HG02885 (cell line): ENCODE data around the gene DDIAS.
"Not testable (repeated sequence)": the region's sequence is repeated elsewhere in the genome, so short reads cannot be mapped to it uniquely, and the experiment has no call there.

ENCODE experiments used
- ATAC-seq: cut with Tn5 transposase; IDR thresholded peaks from one replicate; pipeline ENCODE4 v1.9.1; 2021; ENCODE audit warnings: mild to moderate bottlenecking; ENCODE audit not compliant: unreplicated experiment, poor library complexity

DDIAS gene, protein sequence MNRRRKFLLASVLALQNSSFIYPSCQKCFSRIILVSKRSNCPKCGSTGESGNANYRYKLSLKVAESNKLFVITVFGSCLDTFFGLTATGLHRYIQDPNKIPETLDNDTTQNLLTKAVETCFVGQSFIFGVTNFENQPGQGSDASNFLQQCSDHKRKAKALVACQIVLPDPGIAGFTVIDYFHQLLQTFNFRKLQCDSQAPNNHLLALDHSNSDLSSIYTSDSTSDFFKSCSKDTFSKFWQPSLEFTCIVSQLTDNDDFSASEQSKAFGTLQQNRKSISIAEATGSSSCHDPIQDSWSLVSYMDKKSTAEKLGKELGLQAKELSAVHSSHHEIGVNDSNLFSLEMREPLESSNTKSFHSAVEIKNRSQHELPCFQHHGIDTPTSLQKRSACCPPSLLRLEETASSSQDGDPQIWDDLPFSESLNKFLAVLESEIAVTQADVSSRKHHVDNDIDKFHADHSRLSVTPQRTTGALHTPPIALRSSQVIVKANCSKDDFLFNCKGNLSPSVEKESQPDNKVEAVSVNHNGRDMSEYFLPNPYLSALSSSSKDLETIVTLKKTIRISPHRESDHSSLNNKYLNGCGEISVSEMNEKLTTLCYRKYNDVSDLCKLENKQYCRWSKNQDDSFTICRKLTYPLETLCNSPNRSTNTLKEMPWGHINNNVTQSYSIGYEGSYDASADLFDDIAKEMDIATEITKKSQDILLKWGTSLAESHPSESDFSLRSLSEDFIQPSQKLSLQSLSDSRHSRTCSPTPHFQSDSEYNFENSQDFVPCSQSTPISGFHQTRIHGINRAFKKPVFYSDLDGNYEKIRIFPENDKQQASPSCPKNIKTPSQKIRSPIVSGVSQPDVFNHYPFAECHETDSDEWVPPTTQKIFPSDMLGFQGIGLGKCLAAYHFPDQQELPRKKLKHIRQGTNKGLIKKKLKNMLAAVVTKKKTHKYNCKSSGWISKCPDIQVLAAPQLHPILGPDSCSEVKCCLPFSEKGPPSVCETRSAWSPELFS

GRCh38 chr11:82901165-82901921, at the start of gene DDIAS:
TSS of gene DDIAS (plus strand) at chr11:82901736. CDS start at chr11:82914739, 13,003 bp downstream.
- ATAC-seq = peak; percentile 69

DNA sequence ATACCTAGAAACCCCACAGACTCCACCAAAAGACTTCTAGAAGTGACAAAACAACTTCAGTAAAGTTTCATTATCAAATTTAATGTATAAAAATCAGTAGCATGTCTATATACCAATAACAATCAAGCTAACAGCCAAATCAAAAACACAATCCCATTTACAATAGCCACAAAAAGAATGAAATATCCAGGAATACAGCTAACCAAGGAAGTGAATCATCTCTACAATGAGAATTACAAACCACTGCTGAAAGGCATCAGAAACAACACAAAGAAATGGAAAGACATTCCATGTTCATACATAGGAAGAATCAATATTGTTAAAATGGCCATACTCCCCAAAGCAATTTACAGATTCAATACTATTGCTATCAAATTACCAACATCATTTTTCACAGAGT, 47.3 kb upstream of the DDIAS start:
- ATAC-seq = no peak

DNA sequence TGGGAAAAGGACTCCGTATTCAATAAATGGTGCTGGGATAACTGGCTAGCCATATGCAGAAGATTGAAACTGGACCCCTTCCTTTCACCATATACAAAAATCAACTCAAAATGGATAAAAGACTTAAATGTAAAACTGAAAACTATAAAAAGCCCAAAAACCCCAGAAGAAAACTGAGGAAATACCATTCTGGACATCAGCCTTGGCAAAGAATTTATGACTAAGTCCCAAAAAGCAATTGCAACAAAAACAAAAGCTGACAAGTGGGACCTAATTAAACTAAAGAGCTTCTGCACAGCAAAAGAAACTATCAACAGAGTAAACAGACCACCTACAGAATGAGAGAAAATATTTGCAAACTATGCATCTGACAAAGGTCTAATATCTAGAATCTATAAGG, 46.6 kb upstream of the DDIAS start:
- not testable (repeated sequence) for ATAC-seq

- no peak for ATAC-seq
Measured at GRCh38 chr11:82855616-82856015, 45.9 kb upstream of the DDIAS start.

DNA sequence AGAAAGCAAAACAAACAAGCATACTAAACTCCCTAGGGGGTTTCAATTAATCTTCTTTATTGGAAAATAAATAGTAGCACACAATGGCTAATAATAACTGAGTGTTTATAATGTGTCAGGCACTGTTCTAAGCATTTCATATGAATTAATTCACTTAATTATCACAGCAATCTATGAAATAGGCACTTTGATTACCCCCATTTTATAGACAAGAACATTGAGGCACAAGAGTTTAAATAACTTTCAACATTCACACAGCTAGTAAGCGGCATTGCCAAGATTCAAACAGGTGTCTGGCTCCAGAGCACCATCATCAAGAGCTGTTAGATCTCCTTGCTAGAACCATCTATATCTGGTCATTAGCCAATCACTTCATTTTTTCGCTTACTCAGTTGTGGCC, 44.4 kb upstream of the DDIAS start:
- ATAC-seq = no peak

DNA sequence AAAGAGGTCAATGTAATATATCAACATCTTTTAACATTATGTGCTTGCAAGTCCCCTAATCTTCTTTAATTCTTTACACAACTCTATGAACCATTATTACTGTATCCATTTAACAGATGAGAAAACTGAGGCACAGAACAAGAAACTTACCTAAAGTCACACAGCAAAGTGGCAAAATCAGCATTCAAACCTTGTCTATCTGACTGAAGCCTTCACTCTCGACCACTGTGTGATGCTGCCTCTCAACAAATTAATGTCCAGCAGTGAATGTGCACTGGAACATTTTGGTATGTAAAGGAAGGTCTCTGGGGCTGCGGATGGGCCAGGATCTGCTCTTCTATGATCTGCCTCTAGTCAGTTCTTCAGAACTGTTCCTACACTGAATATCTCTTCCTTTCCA, 43.4 kb upstream of the DDIAS start:
- ATAC-seq = no peak

DNA sequence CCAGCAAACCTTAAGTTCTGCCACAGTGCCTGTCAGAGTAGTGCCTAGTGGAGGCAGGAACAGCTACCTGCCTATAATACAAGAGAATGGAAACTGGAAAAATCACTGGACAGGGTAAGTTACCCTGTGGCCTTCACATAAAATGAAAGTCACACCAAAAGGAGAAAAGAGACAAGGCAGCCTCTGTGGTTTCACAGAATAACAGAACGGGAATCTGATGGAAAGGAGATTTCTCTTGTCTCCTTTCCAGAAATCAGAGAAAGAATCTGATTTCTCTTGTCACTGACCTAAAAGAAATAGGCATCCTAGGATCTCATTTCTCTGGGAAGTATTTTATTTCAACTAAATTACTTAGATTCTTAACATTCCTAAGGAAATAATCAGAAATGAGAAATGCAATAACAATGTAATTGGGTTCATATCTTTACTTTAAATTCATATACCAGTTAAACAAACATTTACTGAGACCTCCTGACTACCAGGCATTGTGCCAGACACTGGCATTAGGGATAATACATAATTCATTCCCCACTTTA, 42.9 kb upstream of the DDIAS start:
- ATAC-seq = no peak

DNA sequence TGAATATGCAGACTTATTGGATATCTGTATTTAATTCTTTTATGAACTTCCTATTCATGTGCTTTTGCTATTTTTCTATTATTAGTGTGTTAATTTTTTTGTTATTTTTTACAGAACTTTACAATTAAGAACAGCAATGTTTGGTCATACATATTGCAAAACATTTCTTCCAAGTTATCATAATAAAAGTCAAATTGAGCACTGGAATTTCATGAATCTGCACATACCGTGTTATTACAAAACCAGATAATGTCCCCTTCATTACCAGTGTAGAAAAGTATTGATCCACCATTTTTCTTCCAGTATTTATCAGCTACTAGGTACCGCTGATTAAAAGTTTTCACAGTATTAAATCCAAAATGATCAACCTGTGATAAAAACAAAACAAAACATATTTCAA, 41.8 kb upstream of the DDIAS start:
- ATAC-seq = no peak

GRCh38 chr11:82862379-82862778, 39.2 kb upstream of the DDIAS start:
- no peak for ATAC-seq

DNA sequence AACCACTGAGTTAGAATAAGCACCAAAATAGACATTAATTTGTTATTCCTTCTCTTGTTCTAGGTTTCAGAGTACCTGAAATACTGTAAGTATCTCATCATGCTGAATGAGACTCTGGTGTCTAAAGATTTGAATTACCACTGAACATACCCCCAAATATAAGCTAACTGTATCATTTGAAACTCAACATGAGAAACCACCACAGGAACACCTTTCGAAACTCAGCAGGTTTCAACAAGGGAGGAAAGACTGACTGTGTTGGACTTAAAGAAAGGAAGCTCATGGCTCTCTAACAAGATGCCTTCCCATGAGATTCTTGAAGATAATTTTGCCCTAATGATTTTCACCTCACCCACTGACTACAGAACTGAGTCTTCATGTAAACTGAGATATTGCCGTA, 38.3 kb upstream of the DDIAS start:
- no peak for ATAC-seq

- peak; percentile 66 for ATAC-seq
Measured at GRCh38 chr11:82864268-82864667, 37.3 kb upstream of the DDIAS start.

DNA sequence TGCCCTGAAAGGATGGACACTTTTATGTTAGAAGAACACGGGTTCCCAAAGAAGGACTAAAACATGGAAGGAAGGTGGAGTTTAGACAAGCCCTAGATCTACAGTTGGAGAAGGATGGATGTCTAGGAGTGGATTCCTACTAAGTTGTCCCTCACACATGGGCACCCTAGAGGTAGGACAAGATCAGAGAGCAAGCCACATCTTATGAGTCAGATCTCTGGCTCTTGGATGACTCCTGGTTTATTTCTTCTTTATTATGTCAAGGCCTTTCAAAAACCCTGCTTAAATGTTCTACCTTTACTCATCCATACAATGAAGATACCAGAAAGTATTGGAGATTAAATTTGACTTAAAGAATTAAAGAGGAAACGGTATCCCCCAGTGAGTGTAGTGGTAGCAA, 35.7 kb upstream of the DDIAS start:
- no peak for ATAC-seq

DNA sequence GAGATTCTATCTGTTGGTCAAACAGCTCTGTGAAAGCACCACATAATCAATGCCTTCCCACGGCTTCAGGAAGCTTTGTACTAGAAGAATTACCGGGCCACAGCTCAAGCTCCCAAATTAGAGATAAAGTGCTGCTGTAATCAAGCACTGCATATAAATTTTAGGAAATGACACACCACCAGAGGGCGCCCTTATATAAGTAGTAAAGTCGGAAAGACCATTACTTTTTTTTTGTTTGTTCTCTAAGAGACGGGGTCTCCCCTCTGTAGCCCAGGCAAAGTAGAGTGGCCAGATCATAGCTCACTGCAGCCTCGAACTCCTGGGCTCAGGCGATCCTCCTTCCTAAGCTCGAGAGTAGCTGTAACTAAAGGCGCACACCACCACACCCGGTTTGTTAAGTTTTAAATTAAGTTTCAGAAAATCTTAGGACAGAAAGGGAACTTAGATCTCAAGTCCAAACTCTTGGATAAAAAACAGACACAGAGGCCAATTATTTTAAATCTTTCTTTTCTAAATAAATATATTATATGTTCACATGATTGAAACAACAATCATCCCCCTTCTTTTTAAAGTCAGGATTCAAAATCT, 33.9 kb upstream of the DDIAS start:
- ATAC-seq = peak; percentile 62

DNA sequence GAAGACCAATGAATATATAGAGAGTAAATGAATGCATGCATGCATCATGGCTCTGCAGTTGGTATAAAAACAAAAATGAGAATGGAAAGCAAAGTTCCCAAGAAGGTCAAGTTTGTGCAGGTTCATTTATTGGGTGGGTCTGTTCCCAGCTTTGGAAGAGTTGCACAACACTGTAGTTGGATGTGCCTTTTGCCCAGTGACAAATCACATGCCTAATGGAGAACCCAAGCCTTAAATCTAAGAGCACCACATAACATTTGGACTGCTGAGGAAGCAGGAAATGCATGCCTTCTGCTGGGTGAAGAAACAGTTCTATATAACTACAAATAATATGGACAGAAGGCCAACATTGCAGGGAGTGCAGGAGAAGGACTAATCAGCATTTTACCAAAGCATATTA, 31.9 kb upstream of the DDIAS start:
- no peak for ATAC-seq

DNA sequence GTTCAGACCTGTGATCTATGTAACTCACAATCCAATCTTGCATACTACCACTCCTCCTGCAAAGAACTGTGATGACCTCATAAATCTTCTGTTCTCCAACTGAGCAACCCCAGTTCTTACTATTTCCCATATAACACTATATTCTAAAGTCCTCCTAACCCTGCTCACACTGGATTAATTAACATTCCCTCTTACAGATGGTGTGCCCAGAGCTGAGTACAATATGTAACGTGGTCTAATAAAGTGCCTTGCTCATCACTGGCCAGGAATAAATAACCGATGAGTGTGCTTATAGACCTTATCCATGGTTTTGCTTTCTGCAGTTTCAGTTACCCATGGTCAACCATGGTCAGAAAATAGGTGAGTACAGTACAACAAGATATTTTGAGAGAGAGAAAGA, 29.9 kb upstream of the DDIAS start:
- no peak for ATAC-seq

DNA sequence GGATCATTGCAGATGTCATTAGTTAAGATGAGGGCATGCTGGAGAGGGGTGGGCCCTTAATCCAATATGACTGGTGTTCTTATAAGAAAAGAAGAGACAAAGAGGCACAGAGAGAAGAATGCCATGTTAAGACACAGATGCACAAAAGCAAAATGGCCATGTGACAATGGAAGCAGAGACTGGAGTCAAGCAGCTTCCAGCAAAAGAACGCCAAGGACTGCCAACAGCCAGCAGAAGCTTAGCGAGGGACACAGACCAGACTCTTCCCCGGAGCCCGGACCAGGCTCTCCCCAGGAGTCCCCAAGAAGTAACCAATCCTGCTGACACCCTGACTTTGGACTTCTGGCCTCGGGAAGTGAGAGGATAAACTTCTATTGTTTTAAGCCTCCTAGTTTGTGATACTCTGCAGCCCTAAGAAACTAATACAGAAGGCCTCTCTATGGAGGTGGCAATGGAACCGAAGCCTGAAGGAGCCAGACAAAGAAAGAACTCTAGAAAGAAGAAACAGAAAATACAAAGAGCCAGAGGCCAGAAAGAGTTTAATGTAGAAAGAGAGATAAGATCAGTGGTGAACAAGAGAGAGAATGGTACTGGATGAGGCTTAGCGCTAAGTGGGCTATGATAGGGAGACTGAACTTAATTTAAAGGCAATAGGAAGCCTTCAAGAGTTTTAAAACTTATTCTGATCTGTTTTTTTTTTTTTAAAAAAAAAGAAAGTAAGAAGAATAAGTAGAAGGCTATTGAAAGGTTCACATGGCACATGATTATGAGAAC, 29.0 kb upstream of the DDIAS start:
- no peak for ATAC-seq

- ATAC-seq = no peak
Measured at GRCh38 chr11:82873919-82874333, 27.6 kb upstream of the DDIAS start.

DNA sequence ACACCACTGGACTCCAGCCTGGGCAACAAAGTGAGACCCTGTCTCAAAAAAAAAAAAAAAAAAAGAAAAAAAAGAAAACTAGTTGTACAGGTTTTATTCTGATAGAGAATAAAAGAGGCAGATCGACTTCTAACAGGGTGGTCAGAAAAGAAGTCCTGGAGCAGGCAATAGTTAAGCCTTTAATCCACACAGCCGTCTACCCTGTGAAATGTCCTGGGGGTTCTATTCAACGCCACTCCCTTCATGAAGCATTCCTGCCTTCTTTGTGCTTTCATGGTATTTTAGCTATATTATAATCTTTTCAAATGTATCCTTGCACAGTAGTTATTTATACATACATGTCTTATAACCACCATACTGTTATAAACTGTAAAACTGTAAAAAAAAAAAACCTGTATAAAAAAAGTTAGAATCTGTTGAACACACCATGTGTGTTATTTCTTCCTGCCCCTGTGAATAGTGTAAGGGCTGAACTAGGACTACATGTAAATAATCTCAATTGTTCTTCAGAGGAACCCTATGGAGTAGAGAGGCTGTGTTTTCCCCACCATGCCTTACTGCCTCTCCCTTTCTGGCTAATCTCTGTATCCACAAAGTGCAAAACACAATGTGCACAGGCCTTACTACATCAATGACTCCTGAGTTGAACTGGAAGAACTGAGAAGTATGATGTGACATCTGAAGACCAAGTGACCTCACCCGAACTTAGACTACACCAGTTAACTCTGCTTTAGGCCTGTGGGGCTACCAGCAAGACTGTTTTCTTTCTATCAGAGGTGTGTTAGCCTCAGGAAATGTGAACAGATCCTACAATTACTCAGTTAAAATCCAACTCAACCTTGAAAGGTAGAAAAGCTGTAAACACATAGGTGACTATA, 26.7 kb upstream of the DDIAS start:
- ATAC-seq = no peak
